ENCODE data around the gene MEGF6. TPM values are rescaled to one million over a fixed set of nuclear protein-coding genes. Genes with fewer than 3 reads are reported as not detected.

MEGF6 gene
- total RNA-seq, 2 donors from 2014 or later, result 83.0 to 103 TPM

GRCh38 chr1:3506041-3506440, 105.3 kb downstream of the MEGF6 start:
- Histone ChIP-seq H3K36me3 (ENCODE audit: control insufficient read depth, insufficient read depth, low read length) (no peaks in the 10 kb centered on the region), H3K9me3 (ENCODE audit: control insufficient read depth, low read length) (no peaks in the 10 kb centered on the region), H3K27me3 (ENCODE audit: control insufficient read depth, insufficient read depth, low read length, poor library complexity, severe bottlenecking) (no peaks in the 10 kb centered on the region), H3K4me3 (ENCODE audit: low read length) (no peak overlapping the region), H3K27ac (ENCODE audit: low read depth, low read length) (no peak overlapping the region), H3K9ac (ENCODE audit: extremely low read depth, low read length, poor library complexity, severe bottlenecking) (no peak overlapping the region), H3K4me1 (ENCODE audit: control insufficient read depth, insufficient read depth, low read length) (no peaks in the 10 kb centered on the region)
- peaks cover 16% of the 10 kb centered on the region for H3K36me3 Mint-ChIP-seq (ENCODE audit: low read depth)
- DNase-seq, result no peak
- no peak overlapping the region for H3K4me3 Mint-ChIP-seq
- WGBS, 2 experiments (ENCODE audit: insufficient coverage in 1 of 2, insufficient read length in 1 of 2), result 89 to 93% methylated on average over 4 to 15 of the region's 15 CpGs
- no peak overlapping the region for H3K27ac Mint-ChIP-seq
- H3K9me3 Mint-ChIP-seq, result no peaks in the 10 kb centered on the region
- H3K4me1 Mint-ChIP-seq, result no peaks in the 10 kb centered on the region
- no peaks in the 10 kb centered on the region for H3K27me3 Mint-ChIP-seq (ENCODE audit: insufficient read depth)
- no peak for TF ChIP-seq CTCF (conservative IDR thresholded peaks at IDR 0.05)

DNA sequence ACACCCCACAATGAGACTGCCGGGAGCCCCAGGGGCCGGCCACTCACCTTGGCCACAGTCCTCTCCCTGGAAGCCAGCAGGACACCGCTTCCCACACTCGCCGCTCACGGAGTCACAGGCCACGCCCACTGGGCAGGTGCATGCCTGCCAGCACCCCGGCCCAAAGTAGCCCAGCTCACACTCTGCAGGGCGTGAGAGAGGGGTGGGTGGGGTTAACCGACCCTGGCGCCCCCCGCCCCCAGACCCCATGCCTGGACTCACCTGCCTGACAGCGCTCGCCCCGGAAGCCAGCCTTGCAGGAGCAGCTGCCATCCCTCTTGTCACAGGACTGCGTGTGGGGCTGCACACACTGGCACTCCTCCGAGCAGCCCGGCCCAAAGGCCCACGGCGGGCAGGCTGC, 106.1 kb downstream of the MEGF6 start:
- no peak overlapping the region for H3K4me3 Mint-ChIP-seq
- H3K36me3 Mint-ChIP-seq (ENCODE audit: low read depth), result peaks cover 16% of the 10 kb centered on the region
- H3K9me3 Mint-ChIP-seq, result no peaks in the 10 kb centered on the region
- no peak for TF ChIP-seq CTCF (conservative IDR thresholded peaks at IDR 0.05)
- Histone ChIP-seq H3K27me3 (ENCODE audit: control insufficient read depth, insufficient read depth, low read length, poor library complexity, severe bottlenecking) (no peaks in the 10 kb centered on the region), H3K4me1 (ENCODE audit: control insufficient read depth, insufficient read depth, low read length) (no peaks in the 10 kb centered on the region), H3K36me3 (ENCODE audit: control insufficient read depth, insufficient read depth, low read length) (no peaks in the 10 kb centered on the region), H3K9me3 (ENCODE audit: control insufficient read depth, low read length) (no peaks in the 10 kb centered on the region), H3K4me3 (ENCODE audit: low read length) (no peak overlapping the region), H3K27ac (ENCODE audit: low read depth, low read length) (no peak overlapping the region), H3K9ac (ENCODE audit: extremely low read depth, low read length, poor library complexity, severe bottlenecking) (no peak overlapping the region)
- H3K27me3 Mint-ChIP-seq (ENCODE audit: insufficient read depth), result no peaks in the 10 kb centered on the region
- no peak for DNase-seq
- no peak overlapping the region for H3K27ac Mint-ChIP-seq
- WGBS, 2 experiments (ENCODE audit: insufficient coverage in 1 of 2, insufficient read length in 1 of 2), result 92 to 94% methylated on average over 13 to 20 of the region's 20 CpGs
- no peaks in the 10 kb centered on the region for H3K4me1 Mint-ChIP-seq

DNA sequence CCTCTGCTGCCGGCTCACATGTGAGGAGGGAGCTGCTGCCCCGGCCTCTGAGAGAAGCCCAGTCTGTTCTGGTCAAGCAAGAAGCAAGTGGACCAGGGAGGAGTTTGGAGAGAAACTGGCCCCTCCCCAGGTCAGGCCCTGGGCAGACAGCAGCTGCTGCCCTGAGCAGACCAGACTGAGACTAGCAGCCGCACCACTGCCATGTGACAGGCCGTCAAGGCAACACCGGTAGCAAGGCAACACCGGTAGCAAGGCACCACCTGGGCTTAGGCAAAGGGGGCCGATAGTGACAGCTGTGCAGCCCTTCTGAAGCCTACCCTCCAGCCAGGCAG, 106.5 kb downstream of the MEGF6 start:
- H3K36me3 ChIP-seq (ENCODE audit: control insufficient read depth, insufficient read depth, low read length), result no peaks in the 10 kb centered on the region
- Mint-ChIP-seq H3K4me3 (no peak overlapping the region), H3K36me3 (ENCODE audit: low read depth) (peaks cover 16% of the 10 kb centered on the region), H3K9me3 (no peaks in the 10 kb centered on the region), H3K4me1 (no peaks in the 10 kb centered on the region), H3K27ac (no peak overlapping the region), H3K27me3 (ENCODE audit: insufficient read depth) (no peaks in the 10 kb centered on the region)
- WGBS, 2 experiments (ENCODE audit: insufficient coverage in 1 of 2, insufficient read length in 1 of 2), result 89 to 90% methylated on average over 6 to 7 of the region's 7 CpGs
- TF ChIP-seq CTCF (conservative IDR thresholded peaks at IDR 0.05), result no peak
- no peak overlapping the region for H3K9ac ChIP-seq (ENCODE audit: extremely low read depth, low read length, poor library complexity, severe bottlenecking)
- H3K9me3 ChIP-seq (ENCODE audit: control insufficient read depth, low read length), result no peaks in the 10 kb centered on the region
- no peak for DNase-seq
- no peaks in the 10 kb centered on the region for H3K4me1 ChIP-seq (ENCODE audit: control insufficient read depth, insufficient read depth, low read length)
- H3K27ac ChIP-seq (ENCODE audit: low read depth, low read length), result no peak overlapping the region
- no peaks in the 10 kb centered on the region for H3K27me3 ChIP-seq (ENCODE audit: control insufficient read depth, insufficient read depth, low read length, poor library complexity, severe bottlenecking)
- H3K4me3 ChIP-seq (ENCODE audit: low read length), result no peak overlapping the region
